Hepatocyte (in vitro differentiated cells): ENCODE results near the gene OBSCN. TPM values are rescaled to one million over a fixed set of nuclear protein-coding genes. Genes with fewer than 3 reads are reported as not detected.
A peak's percentile ranks its signal among the peaks of the same experiment; 100 is the strongest.
"Not testable (repeated sequence)": the region's sequence is repeated elsewhere in the genome, so short reads cannot be mapped to it uniquely, and the experiment has no call there.

Source experiments
- DNase-seq: peaks from one replicate; pipeline ENCODE4 v3.0.0-alpha.2; 2016; ENCODE audit warnings: low spot score
- H2AFZ ChIP-seq: fragments of 200-600 bp; sonication (generic); 2 replicates; pipeline ENCODE4 v1.6.0; 2016; ENCODE audit warnings: antibody characterized with exemption, mild to moderate bottlenecking
- H3K27ac ChIP-seq: fragments of 200-600 bp; sonication (generic); 2 replicates; pipeline ENCODE4 v1.5.1; 2016; ENCODE audit warnings: mild to moderate bottlenecking
- H3K27me3 ChIP-seq: fragments of 200-600 bp; sonication (generic); 2 replicates; pipeline ENCODE4 v1.6.1; 2016
- H3K36me3 ChIP-seq: fragments of 200-600 bp; sonication (generic); replicated peaks from 2 replicates; pipeline ENCODE4 v1.5.1; 2016; ENCODE audit warnings: low read depth; ENCODE audit not compliant: insufficient read depth
- H3K4me1 ChIP-seq: fragments of 200-600 bp; sonication (generic); 2 replicates; pipeline ENCODE4 v1.5.1; 2016; ENCODE audit warnings: mild to moderate bottlenecking, moderate library complexity; ENCODE audit not compliant: insufficient read depth
- H3K4me2 ChIP-seq: fragments of 200-600 bp; sonication (generic); 2 replicates; pipeline ENCODE4 v1.6.0; 2016
- H3K4me3 ChIP-seq: fragments of 200-600 bp; sonication (generic); 2 replicates; pipeline ENCODE4 v1.5.1; 2016; ENCODE audit warnings: mild to moderate bottlenecking
- H3K79me2 ChIP-seq: fragments of 200-600 bp; sonication (generic); 2 replicates; pipeline ENCODE4 v1.6.0; 2017; ENCODE audit warnings: mild to moderate bottlenecking
- H3K9me2 ChIP-seq: fragments of 200-600 bp; sonication (generic); replicated peaks from 2 replicates; pipeline ENCODE4 v1.6.0; 2017; ENCODE audit warnings: mild to moderate bottlenecking; ENCODE audit not compliant: insufficient read depth
- H3K9me3 ChIP-seq: fragments of 200-600 bp; sonication (generic); 2 replicates; pipeline ENCODE4 v1.5.1; 2016; ENCODE audit warnings: low read depth, mild to moderate bottlenecking
- H4K20me1 ChIP-seq: fragments of 200-600 bp; sonication (generic); 2 replicates; pipeline ENCODE4 v1.6.0; 2016; ENCODE audit warnings: mild to moderate bottlenecking; ENCODE audit not compliant: insufficient read depth, poor library complexity, severe bottlenecking
- CTCF ChIP-seq: fragments of 200-600 bp; sonication (generic); IDR thresholded peaks from 2 replicates; pipeline ENCODE4 v1.5.1; 2016; ENCODE audit warnings: antibody characterized with exemption, mild to moderate bottlenecking; ENCODE audit not compliant: poor library complexity
- EZH2 ChIP-seq: fragments of 200-600 bp; sonication (generic); IDR thresholded peaks from 2 replicates; pipeline ENCODE4 v1.6.1; 2016; ENCODE audit warnings: antibody characterized with exemption, mild to moderate bottlenecking, borderline replicate concordance
- EZH2phosphoT487 ChIP-seq: fragments of 200-600 bp; sonication (generic); IDR thresholded peaks from one replicate; pipeline ENCODE4 v1.6.1; 2018; ENCODE audit warnings: antibody characterized with exemption, mild to moderate bottlenecking, low read depth, moderate library complexity; ENCODE audit not compliant: unreplicated experiment, severe bottlenecking
- WGBS: methylation state at CpG from one replicate; pipeline ENCODE4 v1.1.6; 2016; ENCODE audit warnings: low lambda C conversion rate; ENCODE audit errors: missing lambda C conversion rate; 5-methylcytosine and 5-hydroxymethylcytosine counted together
- polyA plus RNA-seq: library from polyadenylated mRNA; unstranded; fragments of >200 nt; fragmentation: Nextera tagmentation; extraction: Ambion mirVana; gene quantifications from 2 replicates; pipeline ENCODE4 v1.2.1, GENCODE V29; 2016
- total RNA-seq: library from RNA; depleted of rRNA; stranded (reverse); fragments of >200 nt; gene quantifications from 2 replicates; pipeline ENCODE4 v1.2.3, GENCODE V29; 2014

The OBSCN gene
- total and polyA plus RNA-seq, 2 experiments from 2014 or later = 15.0 to 22.4 TPM

GRCh38 chr1:228226956-228227791 lies 19.3 kb downstream of the OBSCN start:
- Histone ChIP-seq H3K4me1 (peaks cover 4% of the 10 kb centered on the region), H3K27ac (no peak overlapping the region), H3K4me3 (no peak overlapping the region), H3K9me3 (no peaks in the 10 kb centered on the region), H2AFZ (no peak overlapping the region), H3K36me3 (no peaks in the 10 kb centered on the region), H3K4me2 (no peak overlapping the region), H4K20me1 (no peaks in the 10 kb centered on the region), H3K27me3 (no peaks in the 10 kb centered on the region), H3K9me2 (no peaks in the 10 kb centered on the region), H3K79me2 (no peaks in the 10 kb centered on the region)
- whole genome bisulfite sequencing = 66% methylated on average over 10 of the region's 10 CpGs
- DNase-seq = no peak
- peak; percentile 13 for TF ChIP-seq CTCF
- no peak for TF ChIP-seq EZH2

GRCh38 chr1:228228147-228228546 lies 20.3 kb downstream of the OBSCN start:
- 97% methylated on average over 5 of the region's 5 CpGs for WGBS
- peak overlapping the region; percentile 6 for H3K27ac ChIP-seq

GRCh38 chr1:228228601-228229074 lies 20.8 kb downstream of the OBSCN start:
- H3K9me3 ChIP-seq = no peaks in the 10 kb centered on the region
- 79% methylated on average over 5 of the region's 5 CpGs for WGBS
- H4K20me1 ChIP-seq = no peaks in the 10 kb centered on the region
- no peaks in the 10 kb centered on the region for H3K27me3 ChIP-seq
- H3K27ac ChIP-seq = peak overlapping the region; percentile 6
- TF ChIP-seq EZH2 (no peak), CTCF (no peak), EZH2phosphoT487 (no peak)
- DNase-seq = no peak
- no peaks in the 10 kb centered on the region for H3K36me3 ChIP-seq
- no peaks in the 10 kb centered on the region for H3K9me2 ChIP-seq
- H2AFZ ChIP-seq = no peak overlapping the region
- no peak overlapping the region for H3K4me3 ChIP-seq
- no peak overlapping the region for H3K4me2 ChIP-seq
- H3K4me1 ChIP-seq = peaks cover 4% of the 10 kb centered on the region
- no peaks in the 10 kb centered on the region for H3K79me2 ChIP-seq

More at GRCh38 chr1:228228147-228228546, 20.3 kb downstream of the OBSCN start:
- not testable (repeated sequence) for H3K79me2 ChIP-seq, H3K4me3 ChIP-seq, H3K4me2 ChIP-seq, H3K27me3 ChIP-seq, H4K20me1 ChIP-seq, H3K9me3 ChIP-seq, H3K9me2 ChIP-seq, H2AFZ ChIP-seq, DNase-seq, H3K36me3 ChIP-seq, H3K4me1 ChIP-seq

- Histone ChIP-seq H3K27ac (no peak overlapping the region), H3K36me3 (no peaks in the 10 kb centered on the region), H3K9me3 (no peaks in the 10 kb centered on the region), H3K27me3 (no peaks in the 10 kb centered on the region), H3K9me2 (no peaks in the 10 kb centered on the region), H3K4me1 (peaks cover 4% of the 10 kb centered on the region), H3K4me2 (no peak overlapping the region), H3K4me3 (no peak overlapping the region), H2AFZ (no peak overlapping the region), H3K79me2 (no peaks in the 10 kb centered on the region), H4K20me1 (no peaks in the 10 kb centered on the region)
- 94% methylated on average over 2 of the region's 2 CpGs for WGBS
- no peak for DNase-seq
- no peak for TF ChIP-seq EZH2
- no peak for TF ChIP-seq EZH2phosphoT487
Observed at GRCh38 chr1:228231189-228231588, 23.3 kb downstream of the OBSCN start.
